Stimulated activated CD4-positive, alpha-beta T cell treated with anti-CD3 and anti-CD28 coated beads, Interleukin-2, amount 100 ng/mL, for 48 hours (primary cell): ENCODE data around the gene KRTAP12-4.
"Not testable (repeated sequence)": the region's sequence is repeated elsewhere in the genome, so short reads cannot be mapped to it uniquely, and the experiment has no call there.

Experiments
- DNase-seq, 2 donors: peaks; one replicate each; pipeline ENCODE4 v3.0.0-alpha.2; 2020

KRTAP12-4 gene

GRCh38 chr21:44686843-44687561, 32.5 kb upstream of the KRTAP12-4 start:
- no peak for DNase-seq

GRCh38 chr21:44686000-44686781, 31.7 kb upstream of the KRTAP12-4 start:
- no peak for DNase-seq

- DNase-seq = not testable (repeated sequence)
These were observed 30.6 kb upstream of the KRTAP12-4 start for GRCh38 chr21:44685050-44685449.

GRCh38 chr21:44684483-44684882, 30.0 kb upstream of the KRTAP12-4 start:
- no peak for DNase-seq

- DNase-seq = no peak
These were observed 29.6 kb upstream of the KRTAP12-4 start for GRCh38 chr21:44684077-44684476.

GRCh38 chr21:44682580-44683151, 28.2 kb upstream of the KRTAP12-4 start:
- no peak for DNase-seq

- DNase-seq = no peak
These were observed 27.6 kb upstream of the KRTAP12-4 start, which contains the start of gene KRTAP12-1 for GRCh38 chr21:44681861-44682579. KRTAP12-1 (minus strand) TSS chr21:44682163; CDS start chr21:44682123, 40 bp downstream.

GRCh38 chr21:44681152-44681551, 26.7 kb upstream of the KRTAP12-4 start:
- no peak for DNase-seq

GRCh38 chr21:44677881-44678280, 23.4 kb upstream of the KRTAP12-4 start:
- DNase-seq = no peak

- no peak for DNase-seq
These were observed 17.5 kb upstream of the KRTAP12-4 start for GRCh38 chr21:44671911-44672310.

- DNase-seq = no peak
These were observed 16.4 kb upstream of the KRTAP12-4 start for GRCh38 chr21:44670642-44671432.

- DNase-seq = no peak
These were observed 13.2 kb upstream of the KRTAP12-4 start for GRCh38 chr21:44667612-44668011.

GRCh38 chr21:44666401-44667320, 12.2 kb upstream of the KRTAP12-4 start, which contains the start of gene KRTAP12-2:
KRTAP12-2 (minus strand) TSS chr21:44666927; CDS start chr21:44666886, 41 bp downstream.
- DNase-seq = no peak

GRCh38 chr21:44664691-44665090, 10.2 kb upstream of the KRTAP12-4 start:
- no peak for DNase-seq

GRCh38 chr21:44661567-44661966, 7.1 kb upstream of the KRTAP12-4 start:
- DNase-seq = not testable (repeated sequence)

- no peak for DNase-seq
These were observed 4.6 kb upstream of the KRTAP12-4 start for GRCh38 chr21:44658913-44659595.

GRCh38 chr21:44658541-44658910, 4.1 kb upstream of the KRTAP12-4 start:
- no peak for DNase-seq

- no peak for DNase-seq
These were observed 3.4 kb upstream of the KRTAP12-4 start, which contains the start of gene KRTAP12-3 for GRCh38 chr21:44657635-44658540. KRTAP12-3 (plus strand) TSS chr21:44657932; CDS start chr21:44657980, 48 bp downstream.

GRCh38 chr21:44656868-44657267, 2.4 kb upstream of the KRTAP12-4 start:
- no peak for DNase-seq
